Tongue (tissue), 2 donors: ENCODE results near the gene ATG7. TPM values are rescaled to one million over a fixed set of nuclear protein-coding genes. Genes with fewer than 3 reads are reported as not detected.
A peak's percentile ranks its signal among the peaks of the same experiment; 100 is the strongest.

Experiments used
- DNase-seq: peaks from one replicate; pipeline ENCODE4 v3.0.0-alpha.2; 2015
- total RNA-seq: library from RNA; depleted of rRNA; stranded (reverse); fragments of >200 nt; gene quantifications from one replicate; pipeline ENCODE4 v1.2.3, GENCODE V29; 2014

ATG7 gene
- total RNA-seq: 80.2 TPM

GRCh38 chr3:11271986-11272904 lies at the start of gene ATG7:
Gene ATG7, plus strand, starts transcription at chr3:11272397. Its CDS starts 26,299 bp downstream, at chr3:11298696.
- peak; percentile 99 for DNase-seq

GRCh38 chr3:11224010-11224409 lies 48.2 kb upstream of the ATG7 start:
- DNase-seq: no peak

- DNase-seq: no peak
These were observed 47.3 kb upstream of the ATG7 start for GRCh38 chr3:11224870-11225229.

GRCh38 chr3:11226042-11226370 lies 46.2 kb upstream of the ATG7 start:
- no peak for DNase-seq

GRCh38 chr3:11228041-11228440 lies 44.2 kb upstream of the ATG7 start:
- no peak for DNase-seq

GRCh38 chr3:11230125-11230524 lies 42.1 kb upstream of the ATG7 start:
- no peak for DNase-seq

GRCh38 chr3:11230832-11231231 lies 41.4 kb upstream of the ATG7 start:
- DNase-seq: no peak

GRCh38 chr3:11235385-11235784 lies 36.8 kb upstream of the ATG7 start:
- DNase-seq: no peak

- DNase-seq: peak; percentile 31
These were observed 35.4 kb upstream of the ATG7 start for GRCh38 chr3:11236588-11237461.

GRCh38 chr3:11238060-11238459 lies 34.1 kb upstream of the ATG7 start:
- no peak for DNase-seq

GRCh38 chr3:11238880-11239279 lies 33.3 kb upstream of the ATG7 start:
- no peak for DNase-seq

- DNase-seq: no peak
These were observed 32.4 kb upstream of the ATG7 start for GRCh38 chr3:11239796-11240195.

GRCh38 chr3:11240496-11240895 lies 31.7 kb upstream of the ATG7 start:
- no peak for DNase-seq

GRCh38 chr3:11244121-11244677 lies 28.0 kb upstream of the ATG7 start:
- no peak for DNase-seq

- no peak for DNase-seq
These were observed 26.9 kb upstream of the ATG7 start for GRCh38 chr3:11245276-11245675.

- no peak for DNase-seq
These were observed 26.2 kb upstream of the ATG7 start for GRCh38 chr3:11245827-11246662.

- no peak for DNase-seq
These were observed 25.6 kb upstream of the ATG7 start for GRCh38 chr3:11246663-11246970.

- DNase-seq: no peak
These were observed 24.8 kb upstream of the ATG7 start for GRCh38 chr3:11247362-11247761.

- no peak for DNase-seq
These were observed 23.6 kb upstream of the ATG7 start for GRCh38 chr3:11248596-11248995.

- DNase-seq: no peak
These were observed 21.0 kb upstream of the ATG7 start for GRCh38 chr3:11250902-11251806.

- DNase-seq: no peak
These were observed 20.4 kb upstream of the ATG7 start for GRCh38 chr3:11251807-11252176.
